Measurements from ENCODE around the gene CCDC27. TPM values are rescaled to one million over a fixed set of nuclear protein-coding genes. Genes with fewer than 3 reads are reported as not detected.
"Not testable (repeated sequence)": the region's sequence is repeated elsewhere in the genome, so short reads cannot be mapped to it uniquely, and the experiment has no call there.

CCDC27 gene
- total RNA-seq, 4 donors from 2014 or later, result not detected

- Histone ChIP-seq H3K27me3 (peaks cover 0 to 10% (median 0%) of the 10 kb centered on the region in 4 donors), H3K4me1 (peaks cover 20 to 48% (median 35%) of the 10 kb centered on the region in 4 donors), H3K4me3 (peak overlapping the region; percentile 84 to 93 (median 86)), H3K27ac (replicated peaks in 1 of 4) (peak overlapping the region in 3 of 4 donors; percentile 83 to 90 (median 86)), H3K9me3 (no peaks in the 10 kb centered on the region), H3K36me3 (peaks cover 0 to 20% (median 5%) of the 10 kb centered on the region in 4 donors)
- 87% methylated on average over 13 of the region's 13 CpGs for WGBS
- DNase-seq (ENCODE audit: extremely low spot score), result no peak
- intact Hi-C loops (cut with DNase I), result no loop called here
- no peak for TF ChIP-seq POLR2A (IDR thresholded peaks at IDR 0.05; ENCODE audit: low read depth)
- no peak for TF ChIP-seq POLR2AphosphoS5 (IDR thresholded peaks at IDR 0.05)
- TF ChIP-seq, protein P1, sequence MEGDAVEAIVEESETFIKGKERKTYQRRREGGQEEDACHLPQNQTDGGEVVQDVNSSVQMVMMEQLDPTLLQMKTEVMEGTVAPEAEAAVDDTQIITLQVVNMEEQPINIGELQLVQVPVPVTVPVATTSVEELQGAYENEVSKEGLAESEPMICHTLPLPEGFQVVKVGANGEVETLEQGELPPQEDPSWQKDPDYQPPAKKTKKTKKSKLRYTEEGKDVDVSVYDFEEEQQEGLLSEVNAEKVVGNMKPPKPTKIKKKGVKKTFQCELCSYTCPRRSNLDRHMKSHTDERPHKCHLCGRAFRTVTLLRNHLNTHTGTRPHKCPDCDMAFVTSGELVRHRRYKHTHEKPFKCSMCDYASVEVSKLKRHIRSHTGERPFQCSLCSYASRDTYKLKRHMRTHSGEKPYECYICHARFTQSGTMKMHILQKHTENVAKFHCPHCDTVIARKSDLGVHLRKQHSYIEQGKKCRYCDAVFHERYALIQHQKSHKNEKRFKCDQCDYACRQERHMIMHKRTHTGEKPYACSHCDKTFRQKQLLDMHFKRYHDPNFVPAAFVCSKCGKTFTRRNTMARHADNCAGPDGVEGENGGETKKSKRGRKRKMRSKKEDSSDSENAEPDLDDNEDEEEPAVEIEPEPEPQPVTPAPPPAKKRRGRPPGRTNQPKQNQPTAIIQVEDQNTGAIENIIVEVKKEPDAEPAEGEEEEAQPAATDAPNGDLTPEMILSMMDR (IDR thresholded peaks at IDR 0.05), result no peak
- TF ChIP-seq EP300 (IDR thresholded peaks at IDR 0.05), result no peak
These were observed 4.3 kb upstream of the CCDC27 start for GRCh38 chr1:3747903-3748302.

DNA sequence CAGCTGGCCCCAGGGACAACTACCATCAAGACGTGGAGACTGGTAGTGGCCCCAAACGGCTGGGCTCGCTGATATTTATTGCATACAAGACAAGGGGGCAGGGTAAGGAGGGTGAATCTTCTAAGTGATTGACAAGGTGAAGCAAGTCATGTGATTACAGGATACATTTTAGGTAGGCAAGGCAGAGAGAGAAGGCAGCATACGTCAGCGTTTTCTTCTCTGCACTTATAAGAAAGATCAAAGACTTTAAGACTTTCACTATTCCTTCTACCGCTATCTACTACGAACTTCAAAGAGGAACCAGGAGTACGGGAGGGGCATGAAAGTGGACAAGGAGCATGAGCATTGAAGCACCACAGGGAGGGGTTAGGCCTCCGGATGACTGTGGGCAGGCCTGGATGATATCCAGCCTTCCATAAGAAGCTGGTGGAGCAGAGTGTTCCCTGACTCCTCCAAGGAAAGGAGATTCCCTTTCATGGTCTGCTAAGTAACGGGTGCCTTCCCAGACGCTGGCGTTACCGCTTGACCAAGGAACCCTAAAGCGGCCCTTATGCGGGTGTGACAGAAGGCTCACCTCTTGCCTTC is 3.8 kb upstream of the CCDC27 start:
- Histone ChIP-seq H3K27me3 (peaks cover 0 to 14% (median 0%) of the 10 kb centered on the region in 4 donors), H3K4me1 (peaks cover 20 to 43% (median 35%) of the 10 kb centered on the region in 4 donors), H3K36me3 (peaks cover 0 to 15% (median 2%) of the 10 kb centered on the region in 4 donors)
- H3K9me3 ChIP-seq; intact Hi-C loops (cut with DNase I); DNase-seq (ENCODE audit: extremely low spot score); H3K27ac ChIP-seq (replicated peaks in 1 of 4); H3K4me3 ChIP-seq: not testable (repeated sequence)
- 80% methylated on average over 15 of the region's 15 CpGs for WGBS

DNA sequence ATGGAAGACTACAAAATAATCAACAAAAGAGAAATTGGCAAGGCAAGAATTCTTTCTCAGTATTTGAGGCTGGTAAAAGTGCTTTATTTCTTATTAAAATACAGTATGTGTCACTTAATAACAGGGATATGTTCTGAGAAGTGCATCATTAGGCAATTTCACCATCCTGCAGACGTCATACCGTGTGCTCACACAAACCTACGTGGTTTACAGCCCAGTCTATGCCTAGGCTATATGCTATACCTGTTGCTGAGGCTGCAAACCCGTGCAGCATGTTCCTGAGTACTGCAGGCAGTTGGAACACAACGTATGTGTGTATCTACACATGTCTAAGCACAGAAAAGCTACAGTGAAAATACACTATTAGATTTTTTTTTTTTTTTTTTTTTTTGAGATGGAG is 2.7 kb upstream of the CCDC27 start:
- intact Hi-C loops (cut with DNase I), result no loop called here
- no peak for TF ChIP-seq EP300 (IDR thresholded peaks at IDR 0.05)
- no peak for TF ChIP-seq POLR2AphosphoS5 (IDR thresholded peaks at IDR 0.05)
- no peak for TF ChIP-seq POLR2A (IDR thresholded peaks at IDR 0.05; ENCODE audit: low read depth)
- TF ChIP-seq, protein P1 (IDR thresholded peaks at IDR 0.05), result no peak
- H3K27me3 ChIP-seq, result peaks cover 0 to 25% (median 4%) of the 10 kb centered on the region in 4 donors
- 71% methylated on average over 5 of the region's 5 CpGs for WGBS
- peaks cover 20 to 34% (median 32%) of the 10 kb centered on the region in 4 donors for H3K4me1 ChIP-seq
- H3K4me3 ChIP-seq, result no peak overlapping the region
- H3K9me3 ChIP-seq, result no peaks in the 10 kb centered on the region
- H3K27ac ChIP-seq (replicated peaks in 1 of 4), result no peak overlapping the region
- peaks cover 0 to 6% (median 2%) of the 10 kb centered on the region in 4 donors for H3K36me3 ChIP-seq
- no peak for DNase-seq (ENCODE audit: extremely low spot score)

- DNase-seq (ENCODE audit: extremely low spot score), result no peak
- H3K9me3 ChIP-seq, result no peaks in the 10 kb centered on the region
- peaks cover 0 to 37% (median 4%) of the 10 kb centered on the region in 4 donors for H3K27me3 ChIP-seq
- 69% methylated on average over 6 of the region's 6 CpGs for WGBS
- H3K4me3 ChIP-seq, result no peak overlapping the region
- no peak overlapping the region for H3K27ac ChIP-seq (replicated peaks in 1 of 4)
- peaks cover 9 to 22% (median 20%) of the 10 kb centered on the region in 4 donors for H3K4me1 ChIP-seq
- H3K36me3 ChIP-seq, result peaks cover 0 to under 1% (median 0%) of the 10 kb centered on the region in 4 donors
- intact Hi-C loops (cut with DNase I), result no loop called here
- TF ChIP-seq, protein P1 (IDR thresholded peaks at IDR 0.05), result no peak
- no peak for TF ChIP-seq EP300 (IDR thresholded peaks at IDR 0.05)
- no peak for TF ChIP-seq POLR2AphosphoS5 (IDR thresholded peaks at IDR 0.05)
- no peak for TF ChIP-seq POLR2A (IDR thresholded peaks at IDR 0.05; ENCODE audit: low read depth)
These were observed 1.5 kb upstream of the CCDC27 start for GRCh38 chr1:3750741-3751140.

DNA sequence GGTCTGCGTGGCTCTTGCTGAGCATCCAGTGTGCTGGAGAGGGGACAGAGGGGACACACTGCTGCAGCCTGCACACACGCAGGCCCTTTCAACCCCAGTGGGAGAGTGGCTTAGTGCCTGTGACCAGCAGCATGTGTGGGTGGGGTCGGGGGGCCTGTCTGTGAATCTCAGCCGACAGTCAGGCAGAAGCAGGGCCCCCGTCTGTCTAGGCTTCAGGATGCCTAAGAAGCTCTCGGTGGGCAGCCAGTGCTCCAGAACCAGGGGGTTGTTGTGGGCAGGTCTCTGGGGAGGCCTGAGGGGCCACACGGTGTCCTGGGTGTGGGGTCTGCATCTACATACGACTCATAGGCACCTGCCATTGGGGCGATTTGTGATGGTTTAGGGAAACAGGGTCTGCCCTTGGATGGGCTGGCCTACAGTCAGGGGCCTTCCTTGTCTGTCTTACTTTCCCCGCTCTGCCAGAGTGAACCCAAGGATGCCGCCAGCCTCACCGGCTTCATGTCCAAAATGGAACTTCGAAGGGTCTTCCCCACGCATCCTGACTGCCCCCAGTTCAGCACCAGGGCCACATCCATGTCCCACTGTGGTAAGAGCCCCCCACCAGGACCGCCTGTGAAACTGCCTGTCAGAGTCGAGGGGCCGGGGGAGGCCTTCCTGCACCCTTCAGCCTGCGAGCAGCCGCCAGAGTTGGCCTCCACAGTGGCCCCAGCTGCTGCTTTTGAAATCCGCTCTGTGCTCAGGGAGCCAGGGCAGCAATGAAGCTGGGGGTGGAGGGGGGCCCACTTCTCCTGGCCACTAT is 1.6 kb downstream of the CCDC27 start:
- 78% methylated on average over 17 of the region's 20 CpGs for WGBS
- peaks cover 0 to 57% (median 4%) of the 10 kb centered on the region in 4 donors for H3K27me3 ChIP-seq
- no peaks in the 10 kb centered on the region for H3K36me3 ChIP-seq
- no peaks in the 10 kb centered on the region for H3K4me1 ChIP-seq
- intact Hi-C loops (cut with DNase I), result no loop called here
- TF ChIP-seq POLR2A (IDR thresholded peaks at IDR 0.05; ENCODE audit: low read depth) (no peak), POLR2AphosphoS5 (IDR thresholded peaks at IDR 0.05) (no peak), EP300 (IDR thresholded peaks at IDR 0.05) (no peak)
- TF ChIP-seq, protein P1 (IDR thresholded peaks at IDR 0.05), result no peak
- H3K4me3 ChIP-seq, result no peak overlapping the region
- no peak for DNase-seq (ENCODE audit: extremely low spot score)
- no peaks in the 10 kb centered on the region for H3K9me3 ChIP-seq
- H3K27ac ChIP-seq (replicated peaks in 1 of 4), result no peak overlapping the region

All from esophagus muscularis mucosa (tissue), 4 donors.